Measurements from ENCODE around the gene PCNX1.
"Not testable (repeated sequence)": the region's sequence is repeated elsewhere in the genome, so short reads cannot be mapped to it uniquely, and the experiment has no call there.

Gene PCNX1

DNA sequence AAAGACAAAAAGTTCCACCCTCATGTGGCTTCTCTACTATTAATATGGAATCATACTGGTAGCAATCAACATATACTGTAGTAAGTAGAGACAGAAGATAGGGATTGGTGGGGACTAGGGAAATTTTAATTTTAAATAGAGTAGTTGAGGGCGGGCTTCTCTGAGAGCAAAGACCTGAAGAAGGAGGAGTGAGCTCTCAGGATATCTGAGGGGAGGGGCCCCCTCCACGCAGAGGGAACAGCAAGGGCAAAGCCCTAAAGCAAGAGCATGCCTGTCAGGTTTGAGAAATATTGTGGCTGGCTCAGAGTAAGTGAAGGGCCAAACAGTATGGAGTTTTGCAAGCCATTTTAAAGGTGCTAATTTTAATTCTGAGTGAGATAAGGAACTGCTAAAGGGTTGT lies 64.3 kb downstream of the PCNX1 start:
- DNase-seq, result peak in 1 of 2 experiments; percentile 16

DNA sequence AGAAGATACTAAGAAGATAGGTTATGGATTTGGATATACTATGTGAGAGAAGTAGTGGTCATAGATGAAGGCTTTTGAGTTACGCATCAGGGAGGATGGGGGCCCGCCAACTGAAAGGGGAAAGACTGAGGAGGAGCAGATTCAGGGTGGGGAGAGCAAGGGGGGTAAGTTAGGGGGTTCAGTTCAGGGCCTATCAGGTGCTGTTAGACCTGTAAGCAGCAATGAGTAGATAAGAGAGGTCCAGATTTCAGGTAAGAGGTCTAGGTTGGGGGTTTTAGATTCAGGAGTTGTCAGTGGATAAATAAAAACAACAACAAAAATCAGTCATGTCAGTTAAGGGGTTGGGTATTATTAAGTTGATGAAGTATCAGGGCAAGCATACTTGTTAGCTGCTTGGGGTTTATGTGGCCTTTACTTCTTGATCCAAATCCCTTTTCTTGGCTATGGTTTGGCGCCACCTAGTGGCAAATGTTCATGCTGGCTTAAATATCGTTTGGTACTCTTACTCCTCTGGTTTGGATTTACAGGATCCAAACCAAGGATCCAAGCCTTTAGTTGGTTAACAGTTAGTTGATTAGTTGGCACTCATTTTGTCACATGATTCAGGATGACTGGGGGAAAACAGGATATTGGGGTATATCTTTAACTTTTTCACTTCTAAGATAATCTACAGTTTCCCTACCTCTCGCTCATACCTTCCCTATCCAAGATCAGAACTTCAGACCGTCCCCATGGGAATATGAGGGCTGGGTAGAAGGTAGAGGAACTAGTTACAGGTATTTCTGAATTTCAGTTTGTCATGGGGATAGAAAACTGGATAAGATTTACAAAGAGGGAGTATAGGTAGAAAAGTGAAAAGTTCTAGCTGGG lies 65.1 kb downstream of the PCNX1 start:
- peak; percentile 57 to 83 for DNase-seq

DNA sequence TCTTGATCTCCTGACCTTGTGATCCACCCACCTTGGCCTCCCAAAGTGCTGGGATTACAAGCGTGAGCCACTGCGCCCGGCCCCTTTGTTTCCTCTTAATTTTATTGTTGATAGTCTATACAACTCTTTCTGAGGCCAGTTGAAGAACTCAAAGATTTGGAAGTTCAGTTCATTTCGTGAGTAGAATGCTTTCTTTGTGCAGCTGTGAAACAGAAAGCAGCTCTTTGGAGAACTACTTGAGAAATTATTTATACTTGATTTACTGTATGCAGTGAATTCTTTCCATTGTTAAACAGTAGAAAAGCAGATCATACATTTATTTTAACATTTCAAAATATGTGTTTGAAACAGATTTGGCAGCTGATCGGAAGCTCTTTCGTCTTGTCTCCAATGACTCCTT lies 69.3 kb downstream of the PCNX1 start:
- DNase-seq, result no peak

DNA sequence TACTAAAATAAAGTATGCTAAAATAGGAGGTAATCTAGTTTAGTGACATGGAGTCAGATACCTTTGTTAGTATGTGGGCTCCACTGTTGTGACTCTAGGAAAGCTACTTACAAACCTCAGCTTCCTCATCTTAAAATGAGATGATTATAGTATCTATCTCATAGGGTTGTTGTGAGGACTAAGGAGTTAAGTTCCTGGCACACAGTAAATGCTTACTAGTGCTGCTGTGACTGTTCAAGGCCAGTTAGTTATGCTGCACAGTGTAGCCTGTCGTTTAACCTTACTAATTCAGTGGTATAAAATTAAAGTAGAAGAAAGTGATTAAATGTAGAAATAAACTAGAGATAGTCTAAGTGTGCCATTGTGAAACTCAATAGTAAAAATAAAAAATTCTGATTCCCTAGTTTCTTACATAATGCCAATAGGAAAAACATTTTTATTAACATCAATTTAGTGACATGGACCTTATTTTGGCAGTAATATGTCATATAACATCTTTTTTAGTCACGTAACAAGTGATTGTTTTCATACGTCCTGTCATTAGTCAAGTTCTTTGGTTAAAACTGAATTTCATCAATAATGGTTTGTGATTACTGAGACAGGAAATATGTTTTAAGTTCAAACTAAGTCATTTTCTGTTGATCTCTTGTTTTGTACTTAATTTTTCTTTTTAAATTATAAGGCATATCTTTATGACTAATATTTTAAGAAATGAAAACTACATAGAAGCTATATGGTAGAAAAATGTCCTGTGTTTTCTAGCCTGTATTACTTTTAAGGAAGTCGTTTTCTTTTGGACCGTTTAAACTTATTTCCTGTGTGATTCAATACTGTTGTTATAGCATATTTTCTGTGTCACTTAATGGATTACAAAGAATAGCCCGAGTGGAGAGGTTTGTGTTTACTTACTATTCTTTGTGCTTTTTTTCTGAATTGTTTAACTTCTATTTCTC lies 74.0 kb downstream of the PCNX1 start:
- DNase-seq, result peak; percentile 74 to 85

DNA sequence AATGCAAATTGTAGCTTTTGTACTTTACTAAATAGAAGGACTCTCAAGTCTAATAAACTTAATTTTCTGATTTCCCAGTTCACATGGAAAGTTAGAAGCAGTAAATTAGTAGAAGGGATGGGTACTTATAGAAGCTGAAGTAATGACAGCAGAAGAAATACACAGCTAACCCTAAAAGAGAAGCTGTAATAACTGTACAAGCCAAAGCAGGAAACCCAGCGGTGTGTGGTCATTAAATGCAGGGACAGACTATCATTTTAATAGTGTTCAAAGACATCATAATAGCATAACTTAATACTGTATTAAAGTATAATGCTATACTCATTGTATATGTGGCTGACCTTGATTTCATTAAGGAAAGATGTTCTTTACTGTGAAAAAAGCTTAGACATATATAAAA lies 74.9 kb downstream of the PCNX1 start:
- peak; percentile 56 to 65 for DNase-seq

DNA sequence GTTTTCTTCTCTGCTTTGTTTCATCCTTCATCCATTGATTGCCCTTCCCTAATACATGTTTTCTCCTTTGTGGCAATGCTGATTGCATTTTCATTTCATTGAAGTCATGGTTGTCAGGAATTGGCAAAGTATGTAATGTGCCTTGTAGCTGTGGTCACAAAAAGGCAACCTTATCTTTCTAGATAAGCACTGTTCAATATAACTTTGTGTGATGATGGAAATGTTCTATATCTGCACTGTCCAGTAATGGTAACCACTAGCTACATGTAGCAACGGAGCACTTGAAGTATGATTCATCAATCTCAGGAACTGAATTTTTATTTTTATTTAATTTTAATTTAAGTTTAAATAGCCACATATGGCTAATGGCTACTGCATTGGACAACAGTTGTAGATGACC lies 79.8 kb downstream of the PCNX1 start:
- DNase-seq, result no peak

DNA sequence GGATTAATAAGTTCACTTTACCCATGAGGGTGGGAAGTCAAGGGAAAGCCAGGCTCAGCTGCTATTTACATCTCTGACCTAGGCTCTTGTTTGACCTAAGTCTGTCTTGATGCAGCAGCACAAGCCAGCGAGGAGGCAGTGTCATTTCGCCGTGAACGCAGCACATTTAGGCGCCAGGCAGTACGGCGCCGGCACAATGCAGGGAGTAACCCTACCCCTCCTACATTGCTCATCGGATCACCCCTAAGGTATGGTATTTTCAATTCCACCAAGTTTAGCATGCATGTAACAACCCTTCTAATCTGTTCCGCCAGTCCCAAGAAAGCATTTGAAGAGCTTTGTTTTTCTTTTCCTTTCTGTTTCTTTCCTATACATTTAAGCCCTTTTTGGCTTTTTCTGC lies 81.2 kb downstream of the PCNX1 start:
- no peak for DNase-seq

DNA sequence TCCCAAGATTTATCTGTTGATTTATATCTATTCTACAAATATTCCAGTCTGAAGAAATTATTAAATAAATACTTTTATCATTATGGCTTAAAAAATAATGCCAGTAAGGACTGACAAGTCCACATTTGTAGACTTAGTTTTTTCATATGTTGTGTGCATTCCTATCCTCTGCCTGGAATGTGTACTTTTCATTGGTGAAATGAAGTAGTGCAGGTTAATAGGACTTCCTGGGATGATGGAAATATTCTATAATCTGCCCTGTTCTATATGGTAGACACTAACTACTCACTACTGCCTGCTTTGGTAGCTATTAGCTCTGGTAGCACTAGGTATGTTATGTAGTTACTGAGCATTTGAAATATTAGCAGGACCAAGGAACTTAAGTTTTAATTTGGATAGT lies 86.7 kb downstream of the PCNX1 start:
- DNase-seq, result no peak

DNA sequence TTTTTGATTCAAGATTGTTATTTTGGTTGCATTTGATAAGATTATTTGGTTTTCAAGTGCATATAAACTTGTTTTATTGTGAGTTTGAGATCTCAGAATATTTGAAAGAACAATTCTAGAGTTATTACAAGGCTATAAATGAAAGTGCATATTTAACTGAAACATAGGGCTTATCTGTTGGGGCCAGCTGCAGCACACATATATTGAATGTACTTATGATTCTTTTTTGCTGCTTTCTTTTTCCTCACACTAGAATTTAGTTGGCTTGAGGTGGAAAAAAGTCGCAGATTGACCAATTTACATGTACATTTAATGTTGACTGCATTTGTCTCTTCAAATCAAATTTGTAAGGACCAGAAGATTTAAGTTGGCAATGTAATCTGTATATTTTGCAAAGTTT lies 88.0 kb downstream of the PCNX1 start:
- DNase-seq, result no peak

DNA sequence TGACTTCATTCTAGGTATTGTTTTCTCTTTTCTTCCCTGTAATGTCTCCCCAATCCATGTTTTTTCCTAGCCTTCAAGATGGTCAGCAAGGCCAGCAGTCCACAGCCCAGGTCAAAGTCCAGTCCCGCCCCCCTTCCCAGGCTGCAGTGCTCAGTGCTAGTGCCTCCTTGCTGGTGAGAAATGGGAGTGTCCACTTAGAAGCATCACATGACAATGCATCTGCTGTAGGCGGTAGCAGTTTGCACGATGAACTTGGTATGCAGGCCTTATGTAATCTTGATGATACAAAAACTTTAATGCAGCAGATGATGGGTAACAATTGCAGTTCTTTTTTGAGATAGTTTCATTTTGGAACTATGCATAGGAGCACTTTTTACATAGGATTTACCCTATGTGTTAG lies 88.4 kb downstream of the PCNX1 start:
- no peak for DNase-seq

DNA sequence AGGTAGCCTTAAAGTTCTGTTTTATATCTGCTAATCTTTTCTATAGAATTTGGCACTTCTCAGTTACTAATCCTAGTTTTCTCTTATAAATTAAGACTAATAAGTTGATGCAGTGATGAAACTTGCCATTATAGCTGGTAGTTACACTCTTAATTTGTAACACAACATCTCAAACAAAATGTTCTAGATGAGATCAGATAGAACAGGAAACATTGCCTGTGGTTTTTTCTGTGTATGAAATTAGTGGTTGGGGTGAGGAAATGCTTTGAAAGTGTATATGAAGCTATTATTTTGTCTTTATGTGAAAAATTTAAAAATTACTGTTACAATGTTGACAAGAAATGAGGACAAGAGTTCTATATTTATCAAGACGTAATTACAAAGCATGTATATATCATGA lies 91.9 kb downstream of the PCNX1 start:
- peak; percentile 60 to 72 for DNase-seq

DNA sequence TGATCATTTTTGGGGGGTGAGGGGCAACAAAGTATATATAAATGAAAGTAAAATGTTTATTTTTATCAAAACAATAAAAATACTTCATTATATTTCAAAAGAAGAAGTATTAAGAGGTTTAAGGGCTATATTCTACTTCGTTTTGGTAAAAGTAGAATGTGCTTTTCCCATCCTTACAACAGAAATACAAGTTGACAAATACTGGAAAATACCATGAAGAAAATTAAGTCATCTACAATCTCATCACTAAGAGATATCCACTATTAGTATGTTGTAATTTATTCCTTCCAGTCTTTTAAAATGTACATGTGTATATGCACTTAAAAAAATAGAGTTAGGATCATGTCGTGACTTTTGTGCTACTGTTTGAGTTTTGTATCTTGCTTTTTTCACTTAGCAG lies 92.8 kb downstream of the PCNX1 start:
- DNase-seq, result no peak

DNA sequence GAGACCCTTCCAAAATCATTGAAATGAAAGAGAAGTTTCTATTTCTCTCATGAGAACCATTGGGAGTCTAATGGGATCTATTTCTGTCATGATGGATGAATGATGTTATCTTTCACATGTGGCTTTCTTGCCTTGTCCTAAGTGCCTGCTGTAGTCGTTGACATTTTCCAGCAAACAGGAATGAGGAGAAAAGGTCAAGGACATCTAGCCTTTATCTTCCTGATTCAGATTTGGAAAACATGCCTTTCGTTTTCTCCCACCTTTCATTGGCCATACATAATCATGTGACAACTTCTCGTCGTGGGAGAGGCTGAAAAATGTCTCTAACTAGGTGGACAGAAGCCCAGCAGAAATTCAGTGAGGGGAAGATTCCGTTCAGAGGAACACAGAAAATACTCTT lies 94.5 kb downstream of the PCNX1 start:
- DNase-seq, result no peak

DNA sequence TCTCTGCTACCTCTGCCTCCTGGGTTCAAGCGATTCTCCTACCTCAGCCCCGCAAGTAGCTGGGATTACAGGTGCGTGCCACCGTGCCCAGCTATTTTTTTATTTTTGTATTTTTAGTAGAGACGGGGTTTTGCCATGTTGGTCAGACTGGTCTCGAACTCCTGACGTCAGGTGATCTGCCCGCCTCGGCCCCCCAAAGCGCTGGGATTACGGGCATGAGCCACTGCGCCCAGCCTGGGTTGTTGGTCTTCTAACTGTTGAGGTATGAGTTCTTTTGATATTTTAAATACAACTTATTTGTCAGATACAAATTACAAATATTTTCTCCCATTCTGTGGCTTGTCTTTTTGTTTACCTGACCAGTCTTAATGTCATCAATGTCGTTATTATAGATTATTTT lies 95.9 kb downstream of the PCNX1 start:
- no peak for DNase-seq

DNA sequence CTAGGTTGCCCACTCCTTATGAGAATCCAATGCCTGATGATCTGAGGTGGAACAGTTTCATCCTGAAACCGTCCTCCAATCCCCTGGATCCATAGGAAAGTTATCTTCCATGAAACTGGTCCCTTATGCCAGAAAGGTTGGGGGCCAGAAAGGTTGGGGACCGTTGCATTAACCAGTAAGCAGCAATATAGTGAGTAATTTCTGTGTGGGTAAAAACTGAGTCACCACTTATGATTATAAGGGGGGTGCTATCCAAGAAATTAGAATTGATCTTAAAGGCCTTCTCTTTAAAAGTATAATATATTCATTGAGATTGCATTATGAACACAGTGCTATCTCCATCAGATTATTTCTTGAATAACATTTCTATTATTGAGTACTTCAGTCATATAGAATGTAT lies 97.2 kb downstream of the PCNX1 start:
- no peak for DNase-seq

DNA sequence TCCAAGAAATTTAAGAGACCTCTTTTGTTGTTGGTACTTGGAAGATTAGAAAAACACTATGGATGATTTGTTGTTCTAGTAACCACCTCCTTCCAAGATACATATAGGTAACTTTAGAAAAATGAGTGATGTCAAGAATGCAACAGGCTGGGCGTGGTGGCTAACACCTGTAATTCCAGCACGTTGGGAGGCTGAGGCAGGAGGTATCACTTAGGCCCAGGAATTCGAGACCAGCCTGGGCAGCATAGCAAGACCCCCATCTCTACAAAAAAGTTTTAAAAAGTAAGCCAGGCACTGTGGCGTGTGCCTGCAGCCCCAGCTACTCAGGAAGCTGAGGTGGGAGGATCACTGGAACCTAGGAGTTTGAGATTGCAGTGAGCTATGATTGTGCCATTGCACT lies 97.8 kb downstream of the PCNX1 start:
- no peak for DNase-seq

DNA sequence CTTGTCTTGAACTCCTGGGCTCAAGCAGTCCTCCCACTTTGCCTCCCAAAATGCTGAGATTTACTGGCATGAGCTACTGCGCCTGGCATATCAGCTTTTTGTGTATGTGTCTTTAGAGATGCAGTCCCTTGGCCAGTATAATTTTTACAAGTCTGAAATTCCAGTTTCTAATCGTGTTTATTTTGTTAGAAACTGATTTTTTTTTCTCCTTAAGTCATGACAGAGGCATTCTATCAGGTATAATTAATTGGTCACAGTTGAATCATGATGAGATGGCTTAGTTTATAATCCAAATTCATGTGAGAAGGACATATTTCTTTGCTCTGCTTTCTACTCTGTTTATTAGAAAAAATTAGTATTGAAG lies 98.9 kb downstream of the PCNX1 start:
- DNase-seq, result no peak

DNA sequence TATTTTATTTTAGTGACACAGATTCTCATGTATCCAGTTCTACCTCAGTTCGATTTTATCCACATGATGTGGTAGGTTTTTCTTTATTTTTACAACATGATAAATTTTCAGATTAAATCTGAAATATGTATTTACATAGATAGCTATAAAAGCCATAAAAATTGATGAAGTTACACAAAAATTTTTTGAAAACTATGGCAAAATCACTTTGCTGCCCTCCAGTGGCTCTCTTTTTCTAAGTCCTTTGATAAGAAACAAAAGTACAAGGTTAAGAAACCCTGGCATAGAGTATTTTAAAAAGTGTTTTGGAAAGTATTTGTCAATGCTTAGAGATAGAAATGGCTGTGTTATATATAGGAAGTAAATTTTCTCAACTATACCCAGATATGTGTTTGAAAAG lies 104.2 kb downstream of the PCNX1 start:
- DNase-seq, result peak in 1 of 2 experiments; percentile 12

DNA sequence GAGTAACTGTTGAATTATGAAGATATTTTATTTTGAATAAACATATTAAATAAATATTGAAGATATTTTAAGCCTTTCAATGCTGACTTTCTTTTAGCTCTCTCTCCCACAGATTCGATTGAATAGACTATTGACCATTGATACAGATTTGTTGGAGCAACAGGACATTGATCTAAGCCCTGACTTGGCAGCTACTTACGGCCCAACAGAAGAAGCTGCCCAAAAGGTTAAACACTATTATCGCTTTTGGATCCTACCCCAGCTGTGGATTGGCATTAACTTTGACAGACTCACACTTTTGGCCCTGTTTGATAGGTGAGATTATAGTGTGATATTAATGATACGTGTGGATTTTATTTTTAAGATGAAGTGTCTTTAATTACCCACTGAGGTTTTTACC lies 105.6 kb downstream of the PCNX1 start:
- DNase-seq, result no peak

DNA sequence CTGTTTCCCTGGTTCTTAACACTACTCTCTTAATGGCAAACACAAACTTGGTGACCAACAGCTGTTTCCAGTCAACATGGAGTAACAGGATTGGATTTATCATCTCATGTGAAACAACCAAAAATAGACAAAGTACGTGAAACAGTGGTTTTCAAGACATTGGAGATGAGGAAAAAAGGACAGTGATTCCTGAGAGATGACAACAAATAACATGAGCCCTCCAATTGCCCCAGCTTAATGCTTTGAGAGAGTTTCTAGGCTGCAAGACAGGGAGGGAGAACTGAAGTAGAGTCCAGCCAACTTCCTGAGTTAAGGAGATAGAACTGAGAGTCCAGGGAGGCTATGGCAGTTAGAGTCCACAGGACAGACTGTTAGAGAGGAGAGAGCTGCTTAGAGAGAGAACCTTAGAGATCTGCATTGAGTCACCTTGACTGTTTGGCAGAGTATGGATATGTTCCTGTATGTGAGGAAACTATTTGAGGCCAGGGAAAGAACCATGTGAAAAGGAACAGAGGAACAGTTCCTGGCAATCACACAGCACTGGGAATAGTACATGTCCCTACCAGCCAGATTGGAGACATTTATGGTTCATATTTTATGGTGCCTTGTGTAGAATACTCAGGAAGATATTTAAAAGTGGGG lies 106.4 kb downstream of the PCNX1 start:
- DNase-seq, result no peak

DNA sequence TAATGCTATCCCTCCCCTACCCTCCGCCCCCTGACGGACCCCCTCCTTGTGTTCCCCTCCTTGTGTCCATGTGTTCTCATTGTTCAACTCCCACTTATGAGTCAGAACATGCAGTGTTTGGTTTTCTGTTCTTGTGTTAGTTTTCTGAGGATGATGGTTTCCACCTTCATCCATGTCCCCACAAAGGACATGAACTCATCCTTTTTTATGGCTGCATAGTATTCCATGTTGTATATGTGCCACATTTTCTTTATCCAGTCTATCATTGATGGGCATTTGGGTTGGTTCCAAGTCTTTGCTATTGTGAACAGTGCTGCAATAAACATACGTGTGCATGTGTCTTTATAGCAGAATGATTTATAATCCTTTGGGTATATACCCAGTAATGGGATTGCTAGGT lies 112.7 kb downstream of the PCNX1 start:
- not testable (repeated sequence) for DNase-seq

DNA sequence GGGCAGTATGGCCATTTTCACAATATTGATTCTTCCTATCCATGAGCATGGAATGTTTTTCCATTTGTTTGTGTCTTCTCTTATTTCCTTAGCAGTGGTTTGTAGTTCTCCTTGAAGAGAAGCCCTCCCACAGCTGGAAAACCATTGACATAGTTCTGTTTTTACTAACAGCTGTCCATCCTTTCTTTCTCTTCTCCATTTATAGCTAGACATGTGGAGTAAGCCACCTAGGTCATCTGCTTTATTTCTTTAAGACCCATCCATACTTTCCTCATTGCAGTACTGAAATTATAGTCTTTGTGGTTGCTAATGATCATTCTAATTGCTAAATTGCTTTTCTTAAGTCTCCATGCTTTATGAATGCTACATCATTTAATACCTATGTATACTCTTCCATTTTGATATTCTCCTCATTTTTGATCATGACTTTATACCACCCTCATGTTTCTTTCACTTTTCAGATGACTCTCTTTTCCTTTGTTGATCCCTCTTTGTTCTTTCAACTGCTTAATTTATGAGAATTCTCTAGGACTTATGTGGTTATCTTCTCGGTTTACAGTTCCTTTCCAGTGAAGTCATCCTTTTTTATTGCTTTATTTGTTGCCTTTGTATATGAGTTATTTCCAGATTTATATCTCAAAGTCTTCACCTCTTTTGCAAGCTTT lies 114.2 kb downstream of the PCNX1 start:
- no peak for DNase-seq

All from AML-193 (cell line).